Measurements from ENCODE around the gene RIC3. TPM values are rescaled to one million over a fixed set of nuclear protein-coding genes. Genes with fewer than 3 reads are reported as not detected.

Gene RIC3
- total RNA-seq, 1 experiment from 2014 or later, result not detected

- 0 out of 2 replicates have a peak, but pooled peaks cover 4% of the 10 kb centered on the region for H3K27me3 ChIP-seq (ENCODE audit: insufficient read depth, low read length)
- no peak overlapping the region for H2AFZ ChIP-seq (ENCODE audit: low read depth, low read length, poor library complexity, severe bottlenecking)
- ChIA-PET RAD21 (ENCODE audit: low non-redundant PET in 1 of 2, low total read pairs in 2 of 2, uncharacterized antibody in 2 of 2, unreplicated experiment in 2 of 2) (no interaction called here), CTCF (no interaction called here), POLR2A (no interaction called here)
- no peaks in the 10 kb centered on the region for H4K20me1 ChIP-seq (ENCODE audit: insufficient read depth)
- no peak for ATAC-seq
- no peaks in the 10 kb centered on the region for H3K79me2 ChIP-seq (ENCODE audit: insufficient read depth, low read length)
- H3K27ac ChIP-seq (ENCODE audit: low read depth, low read length), result no peak overlapping the region
- no peak overlapping the region for H3K9ac ChIP-seq (ENCODE audit: low read length)
- no peaks in the 10 kb centered on the region; the same call in 1 of the 2 replicates for H3K9me2 ChIP-seq (ENCODE audit: insufficient read depth)
- no peak for DNase-seq (ENCODE audit: low read depth, low spot score)
- no peak overlapping the region for H3K4me2 ChIP-seq (ENCODE audit: low read length)
- H3K4me3 ChIP-seq (replicated peaks in 1 of 2; ENCODE audit: low read depth in 1 of 2, low read length in 2 of 2), result no peak overlapping the region
- TF ChIP-seq EZH2phosphoT487 (IDR thresholded peaks at IDR 0.05; ENCODE audit: borderline replicate concordance), result no peak
- no peak for TF ChIP-seq SP1 (IDR thresholded peaks at IDR 0.05; ENCODE audit: low read depth)
- TF ChIP-seq ELF1 (IDR thresholded peaks at IDR 0.05; ENCODE audit: borderline replicate concordance, low read depth), result no peak
- TF ChIP-seq TCF7L2 (IDR thresholded peaks at IDR 0.05; ENCODE audit: borderline replicate concordance, extremely low read depth, insufficient read depth, insufficient read length), result no peak
- TF ChIP-seq CTCF (IDR thresholded peaks at IDR 0.05 in 2 of 3, conservative IDR thresholded peaks at IDR 0.05 in 1 of 3; ENCODE audit: borderline replicate concordance in 1 of 3, insufficient read depth in 1 of 3, low read depth in 2 of 3, low read length in 2 of 3), result no peak
- no peak for TF ChIP-seq ZBTB33 (IDR thresholded peaks at IDR 0.05; ENCODE audit: extremely low read depth, insufficient replicate concordance, low read length)
- no peak for TF ChIP-seq MAX (IDR thresholded peaks at IDR 0.05)
- TF ChIP-seq POLR2A (IDR thresholded peaks at IDR 0.05; ENCODE audit: borderline replicate concordance, extremely low read depth, insufficient read depth, insufficient read length), result no peak
- TF ChIP-seq ZNF274 (IDR thresholded peaks at IDR 0.05; ENCODE audit: low read depth, low read length), result no peak
- TF ChIP-seq YY1 (IDR thresholded peaks at IDR 0.05; ENCODE audit: extremely low read depth, insufficient replicate concordance, low read depth, low read length), result no peak
- TF ChIP-seq EGR1 (IDR thresholded peaks at IDR 0.05; ENCODE audit: low read depth), result no peak
- no peak for TF ChIP-seq CBX3 (IDR thresholded peaks at IDR 0.05; ENCODE audit: low read depth)
- TF ChIP-seq FOSL1 (IDR thresholded peaks at IDR 0.05; ENCODE audit: low read depth), result no peak
- no peak for TF ChIP-seq JUND (IDR thresholded peaks at IDR 0.05)
- TF ChIP-seq SRF (IDR thresholded peaks at IDR 0.05; ENCODE audit: low read depth), result no peak
- no peak for TF ChIP-seq ZFX (IDR thresholded peaks at IDR 0.05)
- TF ChIP-seq REST (IDR thresholded peaks at IDR 0.05; ENCODE audit: low read depth), result no peak
- TF ChIP-seq EZH2 (IDR thresholded peaks at IDR 0.05), result no peak
- TF ChIP-seq CEBPB (IDR thresholded peaks at IDR 0.05; ENCODE audit: low read depth), result no peak
- H3K36me3 ChIP-seq (ENCODE audit: control insufficient read depth in 1 of 2, insufficient read depth in 2 of 2, low read length in 2 of 2), result no peaks in the 10 kb centered on the region
- H3K9me3 ChIP-seq (ENCODE audit: control insufficient read depth in 1 of 2, insufficient read depth in 1 of 2, low read depth in 1 of 2, low read length in 2 of 2), result no peaks in the 10 kb centered on the region
- no TSS peak for BruUV-seq (replicated peaks)
- intact Hi-C loops (cut with micrococcal nuclease), result no loop called here
- no peaks in the 10 kb centered on the region for H3K4me1 ChIP-seq (ENCODE audit: control insufficient read depth in 1 of 2, insufficient read depth in 2 of 2, low read length in 2 of 2)
These were observed 87.1 kb downstream of the RIC3 start for GRCh38 chr11:8081591-8082250.
